ENCODE measurements around the gene XYLT1. TPM values are rescaled to one million over a fixed set of nuclear protein-coding genes. Genes with fewer than 3 reads are reported as not detected.

Gene XYLT1
- total RNA-seq, 2 experiments from 2014 or later, result 7.3 to 8.9 TPM

GRCh38 chr16:17346621-17347569 lies 123.9 kb downstream of the XYLT1 start:
- TF ChIP-seq CTCF (IDR thresholded peaks at IDR 0.05), result no peak
- no peaks in the 10 kb centered on the region for H3K9me3 Mint-ChIP-seq
- no peaks in the 10 kb centered on the region for H3K27me3 Mint-ChIP-seq
- ChIA-PET CTCF (interaction anchor here (0.7 to 1.8 kb wide), 7 partner anchors 12 to 176 kb away, joined by 3 to 10 read pairs (median 3); no protein-coding TSS in a partner anchor), POLR2A (interaction anchor here (0.9 to 4.5 kb wide), 6 partner anchors 13 to 70 kb away, joined by 3 to 25 read pairs (median 4); no protein-coding TSS in a partner anchor)
- peaks cover 2% of the 10 kb centered on the region for H3K36me3 Mint-ChIP-seq (ENCODE audit: low read depth)
- peak overlapping the region; percentile 38 for H3K4me3 Mint-ChIP-seq
- peak overlapping the region; percentile 95 for H3K27ac Mint-ChIP-seq
- peaks cover 66% of the 10 kb centered on the region for H3K4me1 Mint-ChIP-seq (ENCODE audit: low read depth)
- peak; percentile 86 for DNase-seq
- ATAC-seq, result peak; percentile 87
- intact Hi-C loops (cut with micrococcal nuclease), result no loop called here

GRCh38 chr16:17345043-17345442 lies 125.7 kb downstream of the XYLT1 start:
- H3K27ac Mint-ChIP-seq, result peak overlapping the region; percentile 70
- POLR2A ChIA-PET, result interaction anchor here (0.6 to 4.5 kb wide), 3 partner anchors 11 to 25 kb away, joined by 3 to 25 read pairs (median 3); no protein-coding TSS in a partner anchor

GRCh38 chr16:17343728-17344127 lies 127.0 kb downstream of the XYLT1 start:
- intact Hi-C loops (cut with micrococcal nuclease), result no loop called here

More at GRCh38 chr16:17345043-17345442, 125.7 kb downstream of the XYLT1 start:
- no peak for TF ChIP-seq CTCF (IDR thresholded peaks at IDR 0.05)
- H3K9me3 Mint-ChIP-seq, result no peaks in the 10 kb centered on the region
- no peak for ATAC-seq
- peak; percentile 44 for DNase-seq
- intact Hi-C loops (cut with micrococcal nuclease), result no loop called here
- peaks cover 76% of the 10 kb centered on the region for H3K4me1 Mint-ChIP-seq (ENCODE audit: low read depth)
- no peak overlapping the region for H3K4me3 Mint-ChIP-seq
- CTCF ChIA-PET, result no interaction called here
- no peaks in the 10 kb centered on the region for H3K27me3 Mint-ChIP-seq
- H3K36me3 Mint-ChIP-seq (ENCODE audit: low read depth), result peaks cover 2% of the 10 kb centered on the region

GRCh38 chr16:17343028-17343427 lies 127.7 kb downstream of the XYLT1 start:
- peak overlapping the region; percentile 73 for H3K27ac Mint-ChIP-seq
- ATAC-seq (peak; percentile 58), DNase-seq (peak; percentile 79)
- no peaks in the 10 kb centered on the region for H3K9me3 Mint-ChIP-seq
- CTCF ChIA-PET, result interaction anchor here (2.8 kb wide), 1 partner anchor 125 kb away, joined by 9 read pairs; no protein-coding TSS in a partner anchor
- intact Hi-C loops (cut with micrococcal nuclease), result no loop called here
- TF ChIP-seq CTCF (IDR thresholded peaks at IDR 0.05), result no peak
- H3K4me3 Mint-ChIP-seq, result peak overlapping the region; percentile 7
- H3K27me3 Mint-ChIP-seq, result no peaks in the 10 kb centered on the region
- H3K4me1 Mint-ChIP-seq (ENCODE audit: low read depth), result peaks cover 72% of the 10 kb centered on the region
- POLR2A ChIA-PET, result interaction anchor here (1.0 kb wide), 1 partner anchor 27 kb away, joined by 3 read pairs; no protein-coding TSS in a partner anchor
- H3K36me3 Mint-ChIP-seq (ENCODE audit: low read depth), result peaks cover 2% of the 10 kb centered on the region

More at GRCh38 chr16:17343728-17344127, 127.0 kb downstream of the XYLT1 start:
- ATAC-seq, result no peak
- no peak for DNase-seq
- H3K27ac Mint-ChIP-seq, result peak overlapping the region; percentile 73
- no peaks in the 10 kb centered on the region for H3K9me3 Mint-ChIP-seq
- H3K36me3 Mint-ChIP-seq (ENCODE audit: low read depth), result peaks cover 2% of the 10 kb centered on the region
- POLR2A ChIA-PET, result interaction anchor here (0.9 kb wide), 1 partner anchor 16 kb away, joined by 3 read pairs; no protein-coding TSS in a partner anchor
- no peaks in the 10 kb centered on the region for H3K27me3 Mint-ChIP-seq
- TF ChIP-seq CTCF (IDR thresholded peaks at IDR 0.05), result no peak
- H3K4me3 Mint-ChIP-seq, result no peak overlapping the region
- CTCF ChIA-PET, result interaction anchor here (2.8 kb wide), 1 partner anchor 124 kb away, joined by 9 read pairs; no protein-coding TSS in a partner anchor
- peaks cover 76% of the 10 kb centered on the region for H3K4me1 Mint-ChIP-seq (ENCODE audit: low read depth)

Measured in activated CD8-positive, alpha-beta T cell treated with anti-CD3 and anti-CD28 coated beads for 36 hours (primary cell).